Hair follicle dermal papilla cell (primary cell): Measurements from ENCODE around the gene GFRA1. TPM values are rescaled to one million over a fixed set of nuclear protein-coding genes. Genes with fewer than 3 reads are reported as not detected.

Experiments
- total RNA-seq: library from RNA; depleted of rRNA; stranded (reverse); fragments of >200 nt; gene quantifications from 2 replicates; pipeline ENCODE4 v1.2.3, GENCODE V29; 2012

Gene GFRA1
- 26.1 and 31.3 TPM in 2 replicates for total RNA-seq

GRCh38 chr10:116272440-116273283, at the start of gene GFRA1:
Gene GFRA1 (minus strand): TSS chr10:116273206. CDS start chr10:116272029, 1,177 bp downstream.

Other genes with a start within 250 kb of the GFRA1 start
- not detected in 2 replicates for gene CCDC172, start 51.2 kb upstream of the GFRA1 start, total RNA-seq
- gene PNLIPRP3, start 154.6 kb upstream of the GFRA1 start, total RNA-seq: 0.12 TPM in 1 of 2 replicates, not detected in the other